ENCODE data around the gene ZNF112.
A peak's percentile ranks its signal among the peaks of the same experiment; 100 is the strongest.

DNA sequence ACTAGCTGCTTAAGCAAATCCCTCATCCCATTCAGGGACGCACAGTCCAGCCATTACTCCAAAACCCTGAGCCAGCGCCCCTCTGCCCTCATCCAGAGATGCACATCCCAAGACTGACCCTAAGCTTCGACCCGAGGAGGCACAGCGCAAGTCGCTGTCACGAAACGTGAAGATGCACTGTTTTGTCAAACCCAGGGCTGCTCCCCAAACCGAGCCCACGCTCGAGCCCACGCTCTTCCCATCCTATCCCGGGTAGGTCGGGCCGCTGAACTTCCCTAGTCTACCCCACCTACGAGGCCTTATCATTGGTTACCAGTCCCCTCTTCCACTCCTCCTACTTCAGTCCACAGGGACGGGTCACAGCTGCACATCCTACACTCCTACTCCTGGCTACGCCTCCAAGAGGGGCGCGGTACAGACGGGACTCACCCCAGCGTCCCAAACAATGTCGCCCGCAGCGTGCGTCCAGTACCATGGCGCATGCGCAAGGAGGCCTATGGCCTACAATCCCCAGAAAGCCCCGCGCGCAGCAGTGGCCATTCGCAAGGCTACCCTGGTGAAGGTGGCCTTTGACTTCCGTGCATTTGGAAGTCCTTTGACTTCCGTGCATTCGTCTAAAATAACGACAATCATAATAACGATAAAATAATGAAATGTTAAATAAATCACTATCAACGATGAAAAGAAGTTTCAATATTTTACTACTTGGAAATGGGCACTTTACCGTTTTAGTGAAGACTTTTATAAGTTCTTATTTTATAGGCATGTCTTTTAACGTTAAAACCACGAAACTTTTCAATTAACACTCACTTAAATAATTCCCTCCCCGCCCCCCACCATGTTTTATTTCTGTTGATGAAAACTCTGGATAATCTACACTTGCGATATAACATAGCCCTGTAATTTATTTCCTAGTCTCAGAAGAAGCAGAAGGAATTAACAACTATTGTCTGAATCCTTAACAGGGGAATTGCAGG lies 44.9 kb upstream of the ZNF112 start, which contains the start of gene ZNF285:
- TF ChIP-seq, protein P1, sequence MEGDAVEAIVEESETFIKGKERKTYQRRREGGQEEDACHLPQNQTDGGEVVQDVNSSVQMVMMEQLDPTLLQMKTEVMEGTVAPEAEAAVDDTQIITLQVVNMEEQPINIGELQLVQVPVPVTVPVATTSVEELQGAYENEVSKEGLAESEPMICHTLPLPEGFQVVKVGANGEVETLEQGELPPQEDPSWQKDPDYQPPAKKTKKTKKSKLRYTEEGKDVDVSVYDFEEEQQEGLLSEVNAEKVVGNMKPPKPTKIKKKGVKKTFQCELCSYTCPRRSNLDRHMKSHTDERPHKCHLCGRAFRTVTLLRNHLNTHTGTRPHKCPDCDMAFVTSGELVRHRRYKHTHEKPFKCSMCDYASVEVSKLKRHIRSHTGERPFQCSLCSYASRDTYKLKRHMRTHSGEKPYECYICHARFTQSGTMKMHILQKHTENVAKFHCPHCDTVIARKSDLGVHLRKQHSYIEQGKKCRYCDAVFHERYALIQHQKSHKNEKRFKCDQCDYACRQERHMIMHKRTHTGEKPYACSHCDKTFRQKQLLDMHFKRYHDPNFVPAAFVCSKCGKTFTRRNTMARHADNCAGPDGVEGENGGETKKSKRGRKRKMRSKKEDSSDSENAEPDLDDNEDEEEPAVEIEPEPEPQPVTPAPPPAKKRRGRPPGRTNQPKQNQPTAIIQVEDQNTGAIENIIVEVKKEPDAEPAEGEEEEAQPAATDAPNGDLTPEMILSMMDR (IDR thresholded peaks at IDR 0.05) = no peak
- peak in 2 of 4 donors; percentile 35 to 55 for TF ChIP-seq POLR2AphosphoS5 (IDR thresholded peaks at IDR 0.05)
- no peak for TF ChIP-seq POLR2A (IDR thresholded peaks at IDR 0.05)
- no peak for TF ChIP-seq EP300 (IDR thresholded peaks at IDR 0.05)

All from sigmoid colon (tissue), 4 donors.